ENCODE data around the gene SRPK2. TPM values are rescaled to one million over a fixed set of nuclear protein-coding genes. Genes with fewer than 3 reads are reported as not detected.

The SRPK2 gene
- total RNA-seq, 1 experiment from 2014 or later, result 58.2 TPM

GRCh38 chr7:105191331-105191730 lies 197.4 kb downstream of the SRPK2 start:
- DNase-seq (ENCODE audit: low read depth, low spot score), result no peak
- H3K4me1 ChIP-seq (ENCODE audit: control insufficient read depth, insufficient read depth, low read length), result no peaks in the 10 kb centered on the region
- no TSS peak for BruUV-seq (replicated peaks)
- H3K27ac ChIP-seq (ENCODE audit: low read length), result no peak overlapping the region
- no peaks in the 10 kb centered on the region for H3K9me3 ChIP-seq (ENCODE audit: control insufficient read depth, insufficient read depth, low read depth, low read length)
- no peak for ATAC-seq
- H3K36me3 ChIP-seq (ENCODE audit: control insufficient read depth, insufficient read depth, low read length), result no peaks in the 10 kb centered on the region
- H3K4me3 ChIP-seq (ENCODE audit: low read depth in 2 of 2, low read length in 2 of 2), result no peak overlapping the region
- in situ Hi-C loops (cut with HindIII; ENCODE audit: low pct_unique_long_range_greater_than_20kb, low sequenced_read_pairs), result no loop called here
- CTCF ChIA-PET, result no interaction called here
- POLR2A ChIA-PET, result interaction anchor here (0.7 kb wide), 1 partner anchor 86 kb away, joined by 4 read pairs; no protein-coding TSS in a partner anchor
- intact Hi-C loops (cut with micrococcal nuclease; ENCODE audit: unreplicated experiment), result no loop called here
- no peaks in the 10 kb centered on the region for H3K27me3 ChIP-seq (ENCODE audit: control insufficient read depth, insufficient read depth, low read length)
- TF ChIP-seq CTCF (IDR thresholded peaks at IDR 0.05), result no peak
- no peak for TF ChIP-seq SIN3A (IDR thresholded peaks at IDR 0.05; ENCODE audit: borderline replicate concordance, insufficient read depth, low read depth, low read length)
- TF ChIP-seq POLR2AphosphoS5 (IDR thresholded peaks at IDR 0.05; ENCODE audit: low read depth, low read length), result no peak
- TF ChIP-seq REST (IDR thresholded peaks at IDR 0.05; ENCODE audit: insufficient read depth in 1 of 2, low read depth in 2 of 2, low read length in 1 of 2), result no peak

GRCh38 chr7:105189859-105190492 lies 198.7 kb downstream of the SRPK2 start:
- Histone ChIP-seq H3K27ac (ENCODE audit: low read length) (no peak overlapping the region), H3K4me1 (ENCODE audit: control insufficient read depth, insufficient read depth, low read length) (no peaks in the 10 kb centered on the region), H3K36me3 (ENCODE audit: control insufficient read depth, insufficient read depth, low read length) (no peaks in the 10 kb centered on the region), H3K4me3 (ENCODE audit: low read depth in 2 of 2, low read length in 2 of 2) (no peak overlapping the region), H3K27me3 (ENCODE audit: control insufficient read depth, insufficient read depth, low read length) (no peaks in the 10 kb centered on the region), H3K9me3 (ENCODE audit: control insufficient read depth, insufficient read depth, low read depth, low read length) (no peaks in the 10 kb centered on the region)
- ChIA-PET CTCF (no interaction called here), POLR2A (no interaction called here)
- TF ChIP-seq REST (IDR thresholded peaks at IDR 0.05; ENCODE audit: insufficient read depth in 1 of 2, low read depth in 2 of 2, low read length in 1 of 2) (no peak), CTCF (IDR thresholded peaks at IDR 0.05) (no peak), SIN3A (IDR thresholded peaks at IDR 0.05; ENCODE audit: borderline replicate concordance, insufficient read depth, low read depth, low read length) (no peak), TCF7L2 (IDR thresholded peaks at IDR 0.05; ENCODE audit: low read depth, low read length) (no peak), POLR2AphosphoS5 (IDR thresholded peaks at IDR 0.05; ENCODE audit: low read depth, low read length) (no peak)
- in situ Hi-C loops (cut with HindIII; ENCODE audit: low pct_unique_long_range_greater_than_20kb, low sequenced_read_pairs) (no loop called here), intact Hi-C loops (cut with micrococcal nuclease; ENCODE audit: unreplicated experiment) (no loop called here)
- no TSS peak for BruUV-seq (replicated peaks)
- ATAC-seq (no peak), DNase-seq (ENCODE audit: low read depth, low spot score) (no peak)
